Heart left ventricle (tissue), 13 donors: ENCODE measurements around the gene ELK3.

Experiments
- POLR2A ChIP-seq, 2 donors: fragments of 450-650 bp; IDR thresholded peaks; one replicate each; pipeline ENCODE4 v1.6.1; 2017; ENCODE audit warnings: antibody characterized with exemption in 2 of 2, mild to moderate bottlenecking in 2 of 2, moderate library complexity in 2 of 2
- TF ChIP-seq, protein P1 (sequence below), 12 donors: fragments of 200-600 bp; sonication (generic) in 4 of 12; IDR thresholded peaks; one replicate each; pipeline versions ENCODE4 v1.5.0 to v1.8.0; 2018 to 2022; ENCODE audit warnings: antibody characterized with exemption in 12 of 12, mild to moderate bottlenecking in 5 of 12
- donor health status: ischemic (EF 13 %, LVEDD 7.1; RV severe dilation, severe dysfunction).
- donor health status: DM: no; HTN: yes; CAD: no.
- donor health status: DM: no; HTN: no; CAD: no.
- donor health status: ischemic (EF 25% LVEDD 6.9; RV normal size, moderate dysfunction).
- donor health status: ischemic (EF 25% LVEDD 5.7; RV mildly dilated, moderate dysfunction).
- donor health status: ischemic (EF 35%, LVEDD 5.7; RV mildly dilated, moderate dysfunction).
- donor health status: nonischemic (EF 11% LVEDD 7.7; RV severe dilation, severe dysfunction).
- donor health status: DM: yes; HTN: yes; CAD: no.
- donor health status: PGD.
- donor health status: ischemic (EF 29% LVEDD 5.4; RV normal size, mild dysfunction).
- donor health status: nonischemic (EF 23%, LVEDD 6.1; RV moderate dilation, normal function).

DNA sequence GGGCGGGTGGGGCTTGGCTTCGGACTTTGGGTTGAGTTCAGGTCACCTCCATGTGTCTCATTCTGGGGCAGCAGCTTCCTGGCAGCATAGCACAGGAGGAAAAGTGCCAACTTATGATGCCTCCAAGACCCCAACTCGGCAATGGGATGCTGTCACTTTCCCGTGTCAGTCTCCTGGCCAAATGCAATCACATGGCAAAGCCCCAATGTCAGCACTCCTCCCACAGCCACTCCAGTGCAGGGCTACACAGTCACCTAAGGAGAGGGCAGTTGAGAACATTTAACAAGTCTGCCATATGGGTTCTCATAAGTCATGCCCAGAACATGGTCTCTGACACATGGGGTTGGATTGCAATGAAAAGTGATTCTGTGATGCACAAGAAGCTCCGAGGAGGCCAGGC is 26.7 kb downstream of the ELK3 start:
- TF ChIP-seq, protein P1, sequence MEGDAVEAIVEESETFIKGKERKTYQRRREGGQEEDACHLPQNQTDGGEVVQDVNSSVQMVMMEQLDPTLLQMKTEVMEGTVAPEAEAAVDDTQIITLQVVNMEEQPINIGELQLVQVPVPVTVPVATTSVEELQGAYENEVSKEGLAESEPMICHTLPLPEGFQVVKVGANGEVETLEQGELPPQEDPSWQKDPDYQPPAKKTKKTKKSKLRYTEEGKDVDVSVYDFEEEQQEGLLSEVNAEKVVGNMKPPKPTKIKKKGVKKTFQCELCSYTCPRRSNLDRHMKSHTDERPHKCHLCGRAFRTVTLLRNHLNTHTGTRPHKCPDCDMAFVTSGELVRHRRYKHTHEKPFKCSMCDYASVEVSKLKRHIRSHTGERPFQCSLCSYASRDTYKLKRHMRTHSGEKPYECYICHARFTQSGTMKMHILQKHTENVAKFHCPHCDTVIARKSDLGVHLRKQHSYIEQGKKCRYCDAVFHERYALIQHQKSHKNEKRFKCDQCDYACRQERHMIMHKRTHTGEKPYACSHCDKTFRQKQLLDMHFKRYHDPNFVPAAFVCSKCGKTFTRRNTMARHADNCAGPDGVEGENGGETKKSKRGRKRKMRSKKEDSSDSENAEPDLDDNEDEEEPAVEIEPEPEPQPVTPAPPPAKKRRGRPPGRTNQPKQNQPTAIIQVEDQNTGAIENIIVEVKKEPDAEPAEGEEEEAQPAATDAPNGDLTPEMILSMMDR (IDR thresholded peaks at IDR 0.05), result no peak
- TF ChIP-seq POLR2A (IDR thresholded peaks at IDR 0.05), result no peak
